Erythroblast (primary cell): ENCODE data around the gene RTN4IP1.

Experiments used
- GATA1 ChIP-seq: IDR thresholded peaks from 2 replicates; pipeline ENCODE4 v1.6.1; 2011; ENCODE audit warnings: low read depth, mild to moderate bottlenecking, control low read depth, low read length, moderate library complexity
- POLR2A ChIP-seq: IDR thresholded peaks from 2 replicates; pipeline ENCODE4 v1.6.1; 2011; ENCODE audit warnings: mild to moderate bottlenecking, low read length

GRCh38 chr6:106572436-106572835 lies 56.9 kb downstream of the RTN4IP1 start:
- TF ChIP-seq POLR2A (no peak), GATA1 (no peak)
